H1 (cell line): ENCODE results near the gene HOXD11. TPM values are rescaled to one million over a fixed set of nuclear protein-coding genes. Genes with fewer than 3 reads are reported as not detected.

ENCODE experiments used
- ATF3 ChIP-seq: IDR thresholded peaks from 2 replicates; pipeline ENCODE4 v1.6.1; 2011; ENCODE audit warnings: low read depth, mild to moderate bottlenecking, low read length; ENCODE audit not compliant: insufficient read depth
- BCL11A ChIP-seq, 2 experiments: IDR thresholded peaks; one replicate each; pipeline ENCODE4 v1.6.1; 2011; ENCODE audit warnings: low read depth in 2 of 2, low read length in 2 of 2, mild to moderate bottlenecking in 2 of 2
- BRCA1 ChIP-seq: IDR thresholded peaks from 2 replicates; pipeline ENCODE4 v1.6.1; 2012; ENCODE audit warnings: low read depth, low read length, improper control_type of control experiment
- CEBPB ChIP-seq: IDR thresholded peaks from 2 replicates; pipeline ENCODE4 v1.6.1; 2012; ENCODE audit warnings: low read depth, low read length
- CREB1 ChIP-seq: IDR thresholded peaks from 2 replicates; pipeline ENCODE4 v1.6.1; 2012; ENCODE audit warnings: inconsistent platforms
- EZH2 ChIP-seq: fragments of 200-600 bp; sonication (generic); IDR thresholded peaks from 2 replicates; pipeline ENCODE4 v1.7.1; 2012; ENCODE audit warnings: low read depth, mild to moderate bottlenecking, moderate library complexity, low read length, inconsistent platforms; ENCODE audit not compliant: severe bottlenecking
- FOSL1 ChIP-seq: IDR thresholded peaks from 2 replicates; pipeline ENCODE4 v1.6.1; 2011; ENCODE audit warnings: mild to moderate bottlenecking, low read depth, low read length, moderate library complexity; ENCODE audit not compliant: insufficient read depth
- GTF2F1 ChIP-seq: IDR thresholded peaks from 2 replicates; pipeline ENCODE4 v1.6.1; 2012; ENCODE audit warnings: low read depth, low read length, improper control_type of control experiment, borderline replicate concordance
- JUN ChIP-seq: IDR thresholded peaks from 2 replicates; pipeline ENCODE4 v1.6.1; 2011; ENCODE audit warnings: low read depth, mild to moderate bottlenecking, improper control_type of control experiment, low read length
- KDM4A ChIP-seq: IDR thresholded peaks from one replicate; pipeline ENCODE4 v1.7.1; 2012; ENCODE audit warnings: low read depth, mild to moderate bottlenecking, moderate library complexity, low read length, inconsistent platforms; ENCODE audit not compliant: severe bottlenecking
- KDM5A ChIP-seq: fragments of 200-600 bp; IDR thresholded peaks from 2 replicates; pipeline ENCODE4 v1.7.1; 2012; ENCODE audit warnings: mild to moderate bottlenecking, low read length, inconsistent platforms, mixed read lengths
- MAFK ChIP-seq: IDR thresholded peaks from 2 replicates; pipeline ENCODE4 v1.6.1; 2012; ENCODE audit warnings: low read depth, mild to moderate bottlenecking, improper control_type of control experiment, low read length
- RAD21 ChIP-seq, 2 experiments: IDR thresholded peaks in 1 of 2; conservative IDR thresholded peaks in 1 of 2; 2 replicates each; pipeline ENCODE4 v1.6.1; 2011; ENCODE audit warnings: low read depth in 2 of 2, low read length in 2 of 2, improper control_type of control experiment in 1 of 2, inconsistent platforms in 1 of 2, mild to moderate bottlenecking in 1 of 2, moderate library complexity in 1 of 2
- RFX5 ChIP-seq: IDR thresholded peaks from 2 replicates; pipeline ENCODE4 v1.6.1; 2011; ENCODE audit warnings: low read depth, low read length, improper control_type of control experiment, borderline replicate concordance
- RXRA ChIP-seq: IDR thresholded peaks from 2 replicates; pipeline ENCODE4 v1.6.1; 2011; ENCODE audit warnings: low read depth, mild to moderate bottlenecking, low read length, moderate library complexity; ENCODE audit not compliant: insufficient read depth
- SIN3A ChIP-seq, 2 experiments: IDR thresholded peaks in 1 of 2; conservative IDR thresholded peaks in 1 of 2; 2 replicates each; pipeline ENCODE4 v1.6.1; 2011 to 2012; ENCODE audit warnings: low read length in 2 of 2, improper control_type of control experiment in 1 of 2, low read depth in 1 of 2, mild to moderate bottlenecking in 1 of 2
- SIRT6 ChIP-seq: IDR thresholded peaks from one replicate; pipeline ENCODE4 v1.7.1; 2012; ENCODE audit warnings: low read length, inconsistent platforms
- SP2 ChIP-seq: IDR thresholded peaks from 2 replicates; pipeline ENCODE4 v1.6.1; 2012; ENCODE audit warnings: mild to moderate bottlenecking, low read length, inconsistent platforms
- SUZ12 ChIP-seq: fragments of 200-600 bp; sonication (generic); IDR thresholded peaks from 2 replicates; pipeline ENCODE4 v1.6.1; 2012; ENCODE audit warnings: mild to moderate bottlenecking, inconsistent platforms, low read length, moderate library complexity, mixed read lengths
- USF2 ChIP-seq: IDR thresholded peaks from 2 replicates; pipeline ENCODE4 v1.6.1; 2011; ENCODE audit warnings: low read length, improper control_type of control experiment
- YY1 ChIP-seq: IDR thresholded peaks from 2 replicates; pipeline ENCODE4 v1.6.1; 2011; ENCODE audit warnings: low read depth, mild to moderate bottlenecking, low read length
- ZNF274 ChIP-seq: IDR thresholded peaks from 2 replicates; pipeline ENCODE4 v1.7.0; 2012; ENCODE audit warnings: low read length, borderline replicate concordance; ENCODE audit errors: extremely low read depth
- polyA plus RNA-seq, 7 experiments: library from polyadenylated mRNA; depleted of rRNA in 3 of 7; stranded (reverse) in 5 of 7; unstranded in 2 of 7; fragments of >200 nt in 5 of 7; fragments of 200-250 nt in 2 of 7; gene quantifications; 1 replicate in 5 of 7; 2 replicates in 1 of 7; 4 replicates in 1 of 7; pipeline versions ENCODE4 v1.2.1 to v1.2.3, GENCODE V29; 2011 to 2013; ENCODE audit warnings: missing spikeins in 2 of 7, mixed read lengths in 2 of 7
- total RNA-seq: library from RNA; stranded (reverse); fragmentation: NEBNext Ultra II Directional; extraction: Animal tissue kit (Norgen Biotek cat#: 25700); gene quantifications from 2 replicates; pipeline ENCODE4 v1.2.1, GENCODE V29; 2021

The HOXD11 gene
- total and polyA plus RNA-seq, 2 of the 8 experiments (the other 6 are each of a cell fraction or from before 2014, with no cell fraction given), result not detected

GRCh38 chr2:176091329-176092258, 15.5 kb upstream of the HOXD11 start (continued):
- TF ChIP-seq RAD21 (IDR thresholded peaks at IDR 0.05 in 1 of 2, conservative IDR thresholded peaks at IDR 0.05 in 1 of 2; ENCODE audit: low read depth in 2 of 2, low read length in 2 of 2) (no peak), KDM4A (no peak), SUZ12 (peak; percentile 99), RFX5 (no peak), KDM5A (no peak), JUN (no peak), ZNF274 (no peak), RXRA (no peak), ATF3 (no peak), FOSL1 (no peak), BRCA1 (no peak), SIRT6 (no peak), BCL11A (IDR thresholded peaks at IDR 0.05; ENCODE audit: low read depth in 2 of 2, low read length in 2 of 2) (no peak), YY1 (no peak), GTF2F1 (no peak), MAFK (no peak), USF2 (no peak), EZH2 (peak; percentile 99), CREB1 (no peak), SIN3A (conservative IDR thresholded peaks at IDR 0.05 in 1 of 2, IDR thresholded peaks at IDR 0.05 in 1 of 2; ENCODE audit: low read depth in 1 of 2, low read length in 2 of 2) (0 out of 4 replicates have a peak, but pooled peaks of 1 of the 2 experiments have one; percentile 24), CEBPB (no peak), SP2 (no peak)
